ENCODE data around the gene LYSET. TPM values are rescaled to one million over a fixed set of nuclear protein-coding genes. Genes with fewer than 3 reads are reported as not detected.

The LYSET gene
- total and polyA plus RNA-seq, 2 donors (not counting 1 experiment from before 2014, with no cell fraction given): 11.6 TPM

- Histone ChIP-seq H3K4me2 (ENCODE audit: extremely low read depth, insufficient read depth, low read length) (no peak overlapping the region), H3K4me3 (replicated peaks in 1 of 4; ENCODE audit: control extremely low read depth in 1 of 4, insufficient read depth in 1 of 4, low read depth in 3 of 4, low read length in 4 of 4) (no peak overlapping the region), H4K20me1 (ENCODE audit: control insufficient read depth, extremely low read depth, insufficient read depth, low read length) (no peaks in the 10 kb centered on the region), H3K4me1 (ENCODE audit: control insufficient read depth, extremely low read depth, insufficient read depth, low read length) (no peaks in the 10 kb centered on the region), H3K27ac (ENCODE audit: insufficient read depth, low read length) (no peak overlapping the region), H3K9me3 (ENCODE audit: control insufficient read depth, insufficient read depth, low read depth, low read length) (no peaks in the 10 kb centered on the region), H2AFZ (ENCODE audit: low read length) (no peak overlapping the region), H3K36me3 (ENCODE audit: control insufficient read depth, insufficient read depth, low read length) (no peaks in the 10 kb centered on the region), H3K9ac (ENCODE audit: insufficient read depth, low read length) (peak overlapping the region; percentile 16), H3K79me2 (ENCODE audit: control insufficient read depth, insufficient read depth, low read length) (peaks cover 10% of the 10 kb centered on the region), H3K27me3 (ENCODE audit: control insufficient read depth, insufficient read depth, low read length) (no peaks in the 10 kb centered on the region)
- no peak for DNase-seq (ENCODE audit: low read depth in 2 of 2)
- TF ChIP-seq, protein P1, sequence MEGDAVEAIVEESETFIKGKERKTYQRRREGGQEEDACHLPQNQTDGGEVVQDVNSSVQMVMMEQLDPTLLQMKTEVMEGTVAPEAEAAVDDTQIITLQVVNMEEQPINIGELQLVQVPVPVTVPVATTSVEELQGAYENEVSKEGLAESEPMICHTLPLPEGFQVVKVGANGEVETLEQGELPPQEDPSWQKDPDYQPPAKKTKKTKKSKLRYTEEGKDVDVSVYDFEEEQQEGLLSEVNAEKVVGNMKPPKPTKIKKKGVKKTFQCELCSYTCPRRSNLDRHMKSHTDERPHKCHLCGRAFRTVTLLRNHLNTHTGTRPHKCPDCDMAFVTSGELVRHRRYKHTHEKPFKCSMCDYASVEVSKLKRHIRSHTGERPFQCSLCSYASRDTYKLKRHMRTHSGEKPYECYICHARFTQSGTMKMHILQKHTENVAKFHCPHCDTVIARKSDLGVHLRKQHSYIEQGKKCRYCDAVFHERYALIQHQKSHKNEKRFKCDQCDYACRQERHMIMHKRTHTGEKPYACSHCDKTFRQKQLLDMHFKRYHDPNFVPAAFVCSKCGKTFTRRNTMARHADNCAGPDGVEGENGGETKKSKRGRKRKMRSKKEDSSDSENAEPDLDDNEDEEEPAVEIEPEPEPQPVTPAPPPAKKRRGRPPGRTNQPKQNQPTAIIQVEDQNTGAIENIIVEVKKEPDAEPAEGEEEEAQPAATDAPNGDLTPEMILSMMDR (conservative IDR thresholded peaks at IDR 0.05 in 1 of 2, IDR thresholded peaks at IDR 0.05 in 1 of 2; ENCODE audit: low read depth in 1 of 2, low read length in 2 of 2): no peak
- no peak for TF ChIP-seq EZH2 (IDR thresholded peaks at IDR 0.05; ENCODE audit: low read length, missing control alignments)
Observed at GRCh38 chr14:93186466-93186865, 1.3 kb downstream of the LYSET start.

- Histone ChIP-seq H3K4me1 (ENCODE audit: control insufficient read depth, extremely low read depth, insufficient read depth, low read length) (no peaks in the 10 kb centered on the region), H3K79me2 (ENCODE audit: control insufficient read depth, insufficient read depth, low read length) (peaks cover 10% of the 10 kb centered on the region), H3K4me3 (replicated peaks in 1 of 4; ENCODE audit: control extremely low read depth in 1 of 4, insufficient read depth in 1 of 4, low read depth in 3 of 4, low read length in 4 of 4) (no peak overlapping the region), H3K9ac (ENCODE audit: insufficient read depth, low read length) (no peak overlapping the region), H3K27me3 (ENCODE audit: control insufficient read depth, insufficient read depth, low read length) (no peaks in the 10 kb centered on the region), H4K20me1 (ENCODE audit: control insufficient read depth, extremely low read depth, insufficient read depth, low read length) (no peaks in the 10 kb centered on the region), H3K36me3 (ENCODE audit: control insufficient read depth, insufficient read depth, low read length) (no peaks in the 10 kb centered on the region), H3K27ac (ENCODE audit: insufficient read depth, low read length) (no peak overlapping the region), H3K4me2 (ENCODE audit: extremely low read depth, insufficient read depth, low read length) (no peak overlapping the region), H2AFZ (ENCODE audit: low read length) (no peak overlapping the region), H3K9me3 (ENCODE audit: control insufficient read depth, insufficient read depth, low read depth, low read length) (no peaks in the 10 kb centered on the region)
- TF ChIP-seq, protein P1 (conservative IDR thresholded peaks at IDR 0.05 in 1 of 2, IDR thresholded peaks at IDR 0.05 in 1 of 2; ENCODE audit: low read depth in 1 of 2, low read length in 2 of 2): no peak
- no peak for TF ChIP-seq EZH2 (IDR thresholded peaks at IDR 0.05; ENCODE audit: low read length, missing control alignments)
- DNase-seq (ENCODE audit: low read depth in 2 of 2): no peak
Observed at GRCh38 chr14:93186956-93187355, 1.8 kb downstream of the LYSET start.

DNA sequence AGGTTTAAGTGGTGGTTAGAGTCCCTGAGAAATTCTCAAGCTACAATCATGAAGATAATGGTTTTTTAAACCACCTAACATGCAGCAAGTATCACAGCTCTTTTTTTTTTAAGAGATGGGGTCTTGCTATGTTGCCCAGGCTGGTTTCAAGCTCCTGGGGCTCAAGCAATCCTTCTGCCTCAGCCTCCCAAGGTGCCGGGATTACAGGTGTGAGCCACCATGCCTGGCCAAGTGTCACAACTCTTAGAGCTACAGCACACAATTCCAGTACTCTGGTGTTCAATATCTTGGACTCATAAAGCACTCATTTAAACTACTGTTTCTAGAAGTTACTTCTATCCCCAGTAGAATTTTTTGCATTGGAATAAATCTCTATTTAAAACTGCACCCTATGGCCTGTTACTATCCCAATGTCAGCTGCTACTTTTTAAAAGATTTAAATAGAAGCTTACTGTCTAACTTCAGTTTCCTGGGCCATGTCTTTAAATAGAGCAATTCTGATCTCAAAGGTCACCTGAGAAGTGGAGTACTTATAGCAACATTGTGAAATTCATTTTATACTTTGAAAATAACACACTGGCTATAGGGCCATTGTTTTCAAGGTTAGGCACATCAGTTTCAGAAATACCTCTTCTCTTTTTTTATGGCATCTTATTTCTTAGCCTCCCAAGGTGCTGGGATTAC, 10.3 kb downstream of the LYSET start:
- TF ChIP-seq, protein P1 (conservative IDR thresholded peaks at IDR 0.05 in 1 of 2, IDR thresholded peaks at IDR 0.05 in 1 of 2; ENCODE audit: low read depth in 1 of 2, low read length in 2 of 2): no peak
- no peak for TF ChIP-seq EZH2 (IDR thresholded peaks at IDR 0.05; ENCODE audit: low read length, missing control alignments)
- Histone ChIP-seq H3K4me2 (ENCODE audit: extremely low read depth, insufficient read depth, low read length) (no peak overlapping the region), H3K27ac (ENCODE audit: insufficient read depth, low read length) (no peak overlapping the region), H3K36me3 (ENCODE audit: control insufficient read depth, insufficient read depth, low read length) (no peaks in the 10 kb centered on the region), H3K79me2 (ENCODE audit: control insufficient read depth, insufficient read depth, low read length) (no peaks in the 10 kb centered on the region), H4K20me1 (ENCODE audit: control insufficient read depth, extremely low read depth, insufficient read depth, low read length) (no peaks in the 10 kb centered on the region), H3K4me1 (ENCODE audit: control insufficient read depth, extremely low read depth, insufficient read depth, low read length) (no peaks in the 10 kb centered on the region), H3K27me3 (ENCODE audit: control insufficient read depth, insufficient read depth, low read length) (no peaks in the 10 kb centered on the region), H3K9me3 (ENCODE audit: control insufficient read depth, insufficient read depth, low read depth, low read length) (no peaks in the 10 kb centered on the region), H3K9ac (ENCODE audit: insufficient read depth, low read length) (no peak overlapping the region), H2AFZ (ENCODE audit: low read length) (no peak overlapping the region), H3K4me3 (replicated peaks in 1 of 4; ENCODE audit: control extremely low read depth in 1 of 4, insufficient read depth in 1 of 4, low read depth in 3 of 4, low read length in 4 of 4) (no peak overlapping the region)
- DNase-seq (ENCODE audit: low read depth in 2 of 2): no peak
